Esophagus muscularis mucosa (tissue), 3 donors: ENCODE measurements around the gene KLF9.

Experiments used
- POLR2A ChIP-seq: fragments of 450-650 bp; IDR thresholded peaks from one replicate; pipeline ENCODE4 v1.6.1; 2017; ENCODE audit warnings: antibody characterized with exemption, moderate library complexity, mild to moderate bottlenecking, low read depth
- POLR2AphosphoS5 ChIP-seq, 2 donors: sonication (generic); formaldehyde crosslinking; IDR thresholded peaks; one replicate each; pipeline ENCODE4 v1.6.1; 2017; ENCODE audit warnings: antibody characterized with exemption in 2 of 2
- TF ChIP-seq, protein P1 (sequence below), 3 experiments: fragments of 200-600 bp in 2 of 3; fragments of 450-650 bp in 1 of 3; sonication (generic) in 2 of 3; IDR thresholded peaks; one replicate each; pipeline ENCODE4 v1.5.1; 2017 to 2019; ENCODE audit warnings: antibody characterized with exemption in 3 of 3, mild to moderate bottlenecking in 2 of 3, moderate library complexity in 1 of 3

DNA sequence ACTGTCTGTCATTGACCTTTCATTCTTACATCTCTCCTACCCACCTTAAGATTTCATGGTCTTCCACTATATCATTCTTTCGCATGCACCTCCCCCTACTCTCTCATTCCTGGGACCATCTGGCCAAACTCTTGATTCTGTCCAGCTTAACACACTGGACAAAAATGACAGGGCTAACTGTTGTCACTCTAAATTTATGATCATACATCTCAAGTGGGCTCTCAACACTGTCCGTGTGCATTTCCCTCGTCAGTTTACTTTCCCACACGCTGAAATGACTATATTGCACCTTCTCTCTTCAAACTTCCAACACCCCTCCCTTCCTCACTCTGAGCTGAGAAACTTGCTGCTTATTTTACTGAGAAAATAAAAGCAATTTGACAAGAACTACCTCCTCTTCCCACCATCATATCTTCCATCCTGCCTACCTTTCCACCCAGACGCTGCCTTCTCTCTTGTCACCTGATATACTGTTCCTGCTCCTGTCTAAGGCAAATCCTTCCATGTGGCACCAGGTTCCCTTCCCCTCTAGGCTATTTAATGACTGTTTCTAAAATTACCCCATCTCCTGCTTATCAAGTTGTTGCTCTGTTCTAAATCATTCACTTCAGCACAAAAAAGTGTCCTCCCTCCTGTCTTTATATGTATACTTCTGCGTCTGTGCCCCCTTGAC, 8.1 kb upstream of the KLF9 start:
- TF ChIP-seq, protein P1, sequence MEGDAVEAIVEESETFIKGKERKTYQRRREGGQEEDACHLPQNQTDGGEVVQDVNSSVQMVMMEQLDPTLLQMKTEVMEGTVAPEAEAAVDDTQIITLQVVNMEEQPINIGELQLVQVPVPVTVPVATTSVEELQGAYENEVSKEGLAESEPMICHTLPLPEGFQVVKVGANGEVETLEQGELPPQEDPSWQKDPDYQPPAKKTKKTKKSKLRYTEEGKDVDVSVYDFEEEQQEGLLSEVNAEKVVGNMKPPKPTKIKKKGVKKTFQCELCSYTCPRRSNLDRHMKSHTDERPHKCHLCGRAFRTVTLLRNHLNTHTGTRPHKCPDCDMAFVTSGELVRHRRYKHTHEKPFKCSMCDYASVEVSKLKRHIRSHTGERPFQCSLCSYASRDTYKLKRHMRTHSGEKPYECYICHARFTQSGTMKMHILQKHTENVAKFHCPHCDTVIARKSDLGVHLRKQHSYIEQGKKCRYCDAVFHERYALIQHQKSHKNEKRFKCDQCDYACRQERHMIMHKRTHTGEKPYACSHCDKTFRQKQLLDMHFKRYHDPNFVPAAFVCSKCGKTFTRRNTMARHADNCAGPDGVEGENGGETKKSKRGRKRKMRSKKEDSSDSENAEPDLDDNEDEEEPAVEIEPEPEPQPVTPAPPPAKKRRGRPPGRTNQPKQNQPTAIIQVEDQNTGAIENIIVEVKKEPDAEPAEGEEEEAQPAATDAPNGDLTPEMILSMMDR (IDR thresholded peaks at IDR 0.05), result no peak
- TF ChIP-seq POLR2A (no peak), POLR2AphosphoS5 (IDR thresholded peaks at IDR 0.05) (no peak)
